SK-MEL-5 (cell line): ENCODE measurements around the gene LOX. TPM values are rescaled to one million over a fixed set of nuclear protein-coding genes. Genes with fewer than 3 reads are reported as not detected.

Experiments used
- DNase-seq: peaks from one replicate; pipeline ENCODE4 v3.0.0-alpha.2; 2016; ENCODE audit warnings: low read depth, low spot score
- in situ Hi-C: cut with HindIII; loops from 2 replicates; pipeline ENCODE4 v1.10.0; 2016; ENCODE audit warnings: low sequenced_read_pairs, high pct_unique_total_duplicates, low pct_unique_long_range_greater_than_20kb
- total RNA-seq: library from RNA; depleted of rRNA; stranded (reverse); fragments of >200 nt; shearing (Covaris generic); gene quantifications from 2 replicates; pipeline ENCODE4 v1.2.3, GENCODE V29; 2014

LOX gene
- total RNA-seq, 1 experiment from 2014 or later = 0.58 TPM

DNA sequence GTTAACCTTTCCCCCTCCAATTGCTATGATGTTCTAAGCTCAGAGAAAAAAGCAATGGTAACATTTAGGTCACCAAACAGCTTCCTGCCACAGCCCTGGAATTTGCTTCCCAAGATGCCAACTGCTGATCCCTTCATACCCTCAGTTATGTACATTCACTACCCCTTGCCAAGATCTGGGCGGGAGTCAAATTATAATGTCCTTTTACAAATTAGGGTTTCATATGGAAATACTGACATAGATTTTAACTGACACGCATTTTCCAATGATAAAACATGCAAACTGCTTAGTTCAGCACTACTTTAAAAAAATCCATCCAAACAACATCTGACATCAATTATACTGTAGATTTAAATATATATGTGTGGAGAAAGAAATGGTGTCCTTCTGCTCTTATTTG lies 5.0 kb downstream of the LOX start:
- in situ Hi-C loops = no loop called here
- DNase-seq = no peak

GRCh38 chr5:122067390-122067789 lies 10.7 kb downstream of the LOX start:
- peak; percentile 32 for DNase-seq
- in situ Hi-C loops = no loop called here

DNA sequence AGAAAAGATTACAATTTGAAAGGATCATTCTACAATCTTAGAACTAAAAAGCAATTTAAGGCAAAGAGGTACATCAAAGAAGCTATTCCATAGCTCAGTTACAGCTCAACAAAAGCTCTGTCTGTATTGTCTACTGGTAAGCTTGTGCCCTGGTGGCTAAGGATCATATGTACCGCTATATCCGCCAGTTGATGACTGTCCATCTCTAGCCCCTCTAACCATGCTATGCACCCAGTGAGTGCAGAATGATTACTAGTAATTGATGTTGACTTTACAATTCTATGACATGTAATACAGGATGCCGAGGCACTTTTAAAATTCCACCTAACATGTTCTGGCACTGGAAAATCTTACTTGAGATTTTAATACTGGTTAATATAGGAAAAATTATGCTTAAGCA lies 13.1 kb downstream of the LOX start:
- DNase-seq = no peak
- in situ Hi-C loops = no loop called here

DNA sequence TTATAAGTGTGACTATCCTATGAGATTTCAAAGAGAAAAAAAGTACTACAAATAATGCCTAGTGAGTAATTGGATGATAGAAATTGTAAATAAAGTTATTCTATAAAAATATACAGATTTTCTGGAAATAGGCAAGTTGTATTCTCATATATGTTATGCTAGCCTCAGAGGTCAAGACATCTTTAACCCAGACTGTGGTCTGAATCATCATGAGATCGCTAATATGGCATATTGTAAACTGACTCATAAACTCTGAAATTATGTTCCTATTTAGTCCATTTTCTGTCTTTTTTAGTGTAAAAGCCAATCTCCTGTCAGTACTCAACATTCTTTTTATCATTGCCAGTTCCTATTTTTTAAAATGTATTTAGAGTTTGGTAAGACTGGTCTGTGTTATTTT lies 14.2 kb downstream of the LOX start:
- no peak for DNase-seq
- in situ Hi-C loops = no loop called here

GRCh38 chr5:122062205-122062604 lies 15.9 kb downstream of the LOX start:
- DNase-seq = no peak
- in situ Hi-C loops = no loop called here

DNA sequence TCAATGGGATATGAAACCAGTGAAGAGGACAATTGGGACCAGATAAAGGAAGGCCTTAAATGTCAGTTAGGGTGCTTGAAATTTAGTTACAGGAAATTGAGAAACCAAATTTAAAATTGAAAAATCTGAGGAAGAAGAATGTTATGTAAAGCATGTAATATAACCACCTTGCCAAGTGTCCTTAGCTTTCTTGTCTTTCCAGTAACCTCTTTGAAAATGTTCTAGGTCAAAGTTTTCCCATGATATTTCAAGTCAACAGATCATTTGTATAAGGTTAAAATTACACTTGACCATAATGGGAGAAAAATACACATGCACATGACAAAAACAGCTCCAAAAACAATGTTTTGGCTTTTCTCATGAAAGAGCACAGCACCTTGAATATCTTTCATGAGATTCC lies 21.1 kb downstream of the LOX start:
- no peak for DNase-seq

GRCh38 chr5:122054266-122054665 lies 23.8 kb downstream of the LOX start:
- DNase-seq = peak; percentile 70
- in situ Hi-C loops = no loop called here

More for the DNA sequence above, 21.1 kb downstream of the LOX start:
- in situ Hi-C loops = no loop called here

- in situ Hi-C loops = no loop called here
- DNase-seq = no peak
These were observed 24.6 kb downstream of the LOX start for GRCh38 chr5:122053181-122054109.

DNA sequence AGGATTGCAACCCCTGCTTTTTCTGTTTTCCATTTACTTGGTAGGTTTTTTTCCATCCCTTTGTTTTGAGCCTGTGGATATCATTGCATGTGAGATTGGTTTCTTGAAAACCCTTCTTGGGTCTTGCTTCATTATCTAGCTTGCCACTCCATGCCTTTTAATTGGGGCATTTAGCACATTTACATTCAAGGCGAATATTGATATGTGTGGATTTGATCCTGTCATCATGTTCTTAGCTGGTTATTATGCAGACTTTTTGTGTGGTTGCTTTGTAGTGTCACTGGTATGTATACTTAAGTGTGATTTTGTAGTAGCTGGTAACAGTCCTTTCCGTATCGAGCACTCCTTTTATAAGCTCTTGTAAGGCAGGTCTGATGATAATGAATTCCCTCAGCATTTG lies 26.5 kb downstream of the LOX start:
- in situ Hi-C loops = no loop called here
- no peak for DNase-seq

DNA sequence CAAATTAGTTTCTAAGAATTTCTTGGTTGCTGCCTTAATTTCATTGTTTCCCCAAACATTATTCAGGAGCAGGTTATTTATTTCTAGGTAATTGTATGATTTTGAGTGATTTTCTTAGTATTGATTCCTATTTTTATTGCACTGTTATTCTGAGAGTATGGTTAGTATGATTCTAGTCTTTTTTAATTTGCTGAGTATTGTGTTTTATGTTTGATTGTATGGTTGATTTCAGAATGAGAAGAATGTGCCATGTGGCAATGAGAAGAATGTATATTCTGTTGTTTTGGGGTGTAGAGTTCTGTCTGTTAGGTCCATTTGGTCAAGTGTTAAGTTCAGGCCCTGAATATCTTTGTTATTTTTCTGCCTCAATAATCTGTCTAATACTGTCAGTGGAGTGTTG lies 27.1 kb downstream of the LOX start:
- DNase-seq = no peak
- in situ Hi-C loops = no loop called here

DNA sequence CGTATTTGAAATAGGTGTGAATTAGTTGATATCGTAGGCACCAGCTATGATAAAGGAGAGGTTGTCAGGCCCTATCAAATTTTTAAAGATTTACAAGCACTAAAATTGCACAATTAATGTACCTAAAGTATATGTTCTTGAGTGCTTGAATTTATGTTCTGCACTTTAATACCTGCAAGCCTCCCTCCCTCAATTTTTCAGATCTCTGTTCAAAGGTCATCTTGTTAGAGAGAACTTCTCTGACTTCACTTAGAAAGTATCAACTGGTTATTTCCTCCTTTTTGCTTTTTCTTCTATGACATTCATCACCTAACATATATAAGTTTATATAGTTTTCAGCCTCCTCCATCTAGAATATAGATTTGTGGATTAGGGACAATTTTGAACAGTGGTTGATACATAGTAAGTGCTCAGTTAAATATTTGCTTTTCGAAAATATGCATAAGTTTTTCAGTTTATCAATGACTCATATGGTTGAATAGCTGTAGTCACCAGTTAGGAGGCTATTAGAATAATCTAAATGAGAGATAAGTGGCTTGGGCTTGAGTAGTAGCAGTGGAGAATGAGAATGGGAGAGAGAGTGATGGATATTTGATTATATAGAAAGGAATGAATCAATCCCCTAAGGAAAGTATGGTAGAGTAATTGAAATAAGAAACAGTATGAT lies 37.3 kb downstream of the LOX start:
- no peak for DNase-seq
- in situ Hi-C loops = no loop called here

- in situ Hi-C loops = no loop called here
- no peak for DNase-seq
These were observed 41.7 kb downstream of the LOX start for GRCh38 chr5:122036326-122036725.

DNA sequence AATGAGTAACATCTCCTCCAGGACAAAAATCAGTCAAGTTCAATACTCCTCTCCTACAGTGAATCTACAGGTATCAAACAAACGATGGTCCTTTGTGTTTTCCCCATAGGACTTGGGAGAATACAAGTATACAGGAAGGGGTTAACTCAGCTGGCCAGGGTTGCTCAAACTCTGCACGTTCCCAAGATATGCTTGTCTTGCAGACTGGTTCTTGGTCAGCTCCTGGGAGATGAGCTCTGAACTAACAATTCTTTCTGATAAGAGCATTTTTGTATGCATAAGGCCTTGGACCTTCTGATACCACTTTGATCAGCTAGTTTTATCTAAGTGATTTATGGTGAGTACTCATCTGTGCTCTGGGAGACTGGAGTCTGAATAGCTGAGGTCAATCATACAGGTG lies 42.1 kb downstream of the LOX start:
- no peak for DNase-seq
- in situ Hi-C loops = no loop called here

DNA sequence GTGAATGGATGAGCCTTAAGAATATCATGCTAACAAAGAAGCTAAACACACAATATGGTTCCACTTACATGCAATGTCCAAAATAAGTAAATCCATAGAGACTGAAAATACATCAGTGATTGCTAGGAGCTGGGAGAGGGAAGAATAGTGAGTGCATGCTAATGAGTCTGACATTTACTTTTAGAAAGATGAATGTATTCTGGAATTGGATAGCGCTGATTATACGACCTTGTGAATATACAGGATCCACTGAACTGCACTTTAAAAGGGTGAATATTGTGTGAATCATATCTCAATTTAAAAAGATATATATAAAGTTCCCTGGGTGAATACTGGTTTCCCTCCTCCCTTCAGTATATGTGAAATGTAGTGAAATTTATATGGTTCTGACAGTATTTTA lies 46.2 kb downstream of the LOX start:
- in situ Hi-C loops = no loop called here
- no peak for DNase-seq

DNA sequence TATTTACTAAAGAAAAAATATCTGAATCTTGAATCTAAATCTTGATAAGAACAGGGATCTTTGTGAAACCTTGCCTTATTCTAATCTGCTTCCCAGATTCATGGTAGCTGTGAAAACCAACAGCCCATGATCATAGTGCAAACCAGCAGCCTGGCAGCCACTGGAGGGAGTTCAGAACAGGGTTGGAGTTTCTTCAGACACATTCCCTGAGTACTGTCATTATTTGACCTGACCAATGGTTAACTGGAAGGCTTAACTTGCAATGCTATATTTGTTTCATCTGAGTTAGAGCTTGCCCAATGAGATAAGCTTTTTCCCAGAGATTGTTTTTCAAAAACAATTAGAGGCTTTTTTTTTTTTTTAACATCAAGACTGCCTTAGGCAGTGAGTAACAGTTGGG lies 47.8 kb downstream of the LOX start:
- in situ Hi-C loops = no loop called here
- peak; percentile 53 for DNase-seq

DNA sequence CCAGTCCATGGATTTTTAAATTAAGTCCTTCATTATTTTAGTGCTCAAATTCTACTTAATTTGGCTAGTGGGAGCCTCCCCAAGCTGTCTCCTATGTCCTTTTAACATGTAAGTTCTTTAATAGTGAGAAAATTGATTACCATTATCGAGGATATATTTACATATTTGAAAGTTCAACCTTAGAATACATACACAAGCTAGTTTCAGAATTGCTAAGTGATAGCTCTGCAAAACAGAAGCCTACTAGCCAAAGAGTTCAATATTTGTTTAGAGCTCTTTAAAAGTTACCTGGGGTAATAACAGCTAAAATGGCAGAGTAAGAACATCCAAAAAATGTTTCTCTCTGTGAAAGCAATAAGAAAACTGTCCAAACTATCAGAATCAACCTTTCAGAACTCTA lies 48.2 kb downstream of the LOX start:
- DNase-seq = no peak
- in situ Hi-C loops = no loop called here

DNA sequence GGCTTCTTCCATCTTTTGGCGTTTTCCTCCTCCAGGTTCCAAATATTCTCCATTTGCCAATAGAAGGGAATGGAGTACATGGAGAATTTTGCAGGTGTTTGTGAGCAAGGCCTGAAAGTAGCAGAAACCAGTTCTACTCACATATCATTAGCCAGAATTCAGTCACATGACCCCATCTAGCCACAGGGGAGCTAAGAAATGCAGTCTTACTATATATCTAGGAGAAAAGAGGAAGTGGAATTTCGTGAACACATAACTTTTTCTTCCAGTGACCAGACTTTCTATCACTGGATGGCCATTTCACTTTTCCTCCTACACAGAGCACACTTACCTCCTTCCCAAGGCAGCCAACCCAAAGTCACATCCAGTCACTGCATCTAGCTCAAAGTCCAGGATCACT lies 55.1 kb downstream of the LOX start:
- in situ Hi-C loops = no loop called here
- DNase-seq = no peak

GRCh38 chr5:122019919-122020590 lies 58.0 kb downstream of the LOX start:
- no peak for DNase-seq

GRCh38 chr5:122015471-122015870 lies 62.6 kb downstream of the LOX start:
- DNase-seq = no peak
- in situ Hi-C loops = no loop called here

More at GRCh38 chr5:122019919-122020590, 58.0 kb downstream of the LOX start:
- in situ Hi-C loops = no loop called here
